Adrenal gland (tissue), 5 donors: ENCODE measurements around the gene DNAAF3.

Source experiments
- CTCF ChIP-seq, 6 experiments: fragments of 450-650 bp in 4 of 6; fragments of 200-600 bp in 2 of 6; sonication (generic) in 1 of 6; IDR thresholded peaks; 1 replicate in 5 of 6; 2 replicates in 1 of 6; pipeline versions ENCODE4 v1.5.1 to v1.8.0; 2016 to 2021; ENCODE audit warnings: antibody characterized with exemption in 6 of 6, mild to moderate bottlenecking in 2 of 6, moderate library complexity in 1 of 6
- POLR2A ChIP-seq, 2 donors: fragments of 450-650 bp; IDR thresholded peaks; one replicate each; pipeline ENCODE4 v1.6.1; 2017; ENCODE audit warnings: antibody characterized with exemption in 2 of 2, mild to moderate bottlenecking in 2 of 2, moderate library complexity in 1 of 2
- donor health status: DM: no; HTN: no; CAD: no.

DNA sequence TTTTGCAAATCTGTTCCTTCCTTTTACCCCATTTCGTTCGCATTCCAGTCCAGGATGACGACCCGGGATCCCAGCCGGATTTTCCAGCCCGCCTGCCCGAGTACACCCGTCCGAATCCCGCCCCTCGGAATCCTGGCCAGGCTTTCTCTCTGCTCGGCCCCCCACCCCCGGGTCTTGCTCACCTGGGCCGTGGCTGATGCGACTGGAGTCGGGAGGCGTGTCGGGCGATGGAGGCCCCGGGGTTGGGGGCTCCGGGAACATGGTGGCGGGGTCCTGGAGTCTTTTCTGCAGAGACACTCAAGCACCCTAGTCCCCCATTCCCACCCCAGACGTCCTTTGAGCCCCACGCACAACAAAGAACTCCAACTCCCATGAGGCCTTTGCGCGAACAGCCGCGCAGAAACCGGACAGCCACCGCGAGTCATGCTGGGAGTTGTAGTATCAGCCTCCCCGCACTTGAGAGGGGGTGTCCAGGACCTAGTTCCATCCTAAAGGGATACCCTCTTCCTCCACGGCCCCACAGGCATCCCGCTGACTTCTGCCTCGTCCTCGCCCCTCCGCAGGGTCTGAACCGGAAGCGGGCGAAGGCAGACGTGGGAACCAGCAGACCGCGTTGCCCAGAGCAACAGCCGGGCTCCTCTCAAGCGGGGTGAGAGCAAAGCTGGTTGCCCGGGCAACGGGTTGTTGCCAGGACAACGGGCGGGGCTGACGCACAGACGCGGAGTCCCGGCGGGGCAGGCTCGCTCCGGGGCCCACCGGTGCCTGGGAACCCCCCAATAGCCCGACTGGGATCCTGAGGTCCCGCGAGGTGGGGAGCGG, 12.6 kb upstream of the DNAAF3 start:
- no peak for TF ChIP-seq CTCF (IDR thresholded peaks at IDR 0.05)
- TF ChIP-seq POLR2A (IDR thresholded peaks at IDR 0.05), result peak in 1 of 2 donors; percentile 16
